GM12872 (cell line): ENCODE measurements around the gene NPAS2.

ENCODE experiments used
- CTCF ChIP-seq: IDR thresholded peaks from 3 replicates; pipeline ENCODE4 v1.5.1; 2011; ENCODE audit warnings: low read depth, mild to moderate bottlenecking, low read length, moderate library complexity; ENCODE audit not compliant: insufficient read depth

NPAS2 gene

DNA sequence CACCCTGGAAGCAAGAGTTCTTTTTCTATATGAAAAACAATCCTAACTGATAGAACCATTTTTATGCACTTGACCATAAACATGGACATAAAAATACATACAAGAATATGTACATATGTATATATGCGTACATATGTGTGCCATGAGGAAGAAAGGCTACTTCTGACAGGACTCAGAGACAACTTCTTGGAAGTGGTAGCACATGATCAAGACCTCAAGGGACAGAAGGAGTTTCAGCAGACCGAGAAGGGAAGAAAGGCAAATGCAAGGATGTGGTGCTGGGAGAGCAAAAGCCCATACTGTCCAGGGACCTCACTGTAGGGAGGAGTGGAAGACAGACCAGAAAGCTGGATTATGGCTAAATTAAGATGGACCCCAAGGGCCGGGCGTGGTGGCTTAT, 11.4 kb upstream of the NPAS2 start:
- no peak for TF ChIP-seq CTCF

DNA sequence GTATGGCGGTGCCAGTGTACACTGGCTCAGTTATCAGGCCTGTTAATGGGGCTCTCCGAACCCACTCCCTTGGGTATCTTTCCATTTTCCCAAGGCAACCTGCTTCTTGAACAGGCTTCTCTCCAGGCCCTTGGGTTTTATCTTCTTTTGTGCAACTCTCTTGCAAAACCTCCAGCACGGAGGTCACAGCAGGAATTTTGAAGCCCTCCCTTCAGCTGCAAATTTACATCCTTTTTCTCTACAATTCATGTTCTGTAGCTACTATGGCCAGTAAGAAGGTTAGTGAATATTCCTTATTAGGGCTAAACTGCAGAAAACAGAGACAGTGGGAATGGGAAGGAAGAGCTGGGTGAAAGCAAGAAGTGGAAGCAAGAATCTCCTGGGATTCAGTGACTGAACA, 10.4 kb upstream of the NPAS2 start:
- TF ChIP-seq CTCF = no peak

DNA sequence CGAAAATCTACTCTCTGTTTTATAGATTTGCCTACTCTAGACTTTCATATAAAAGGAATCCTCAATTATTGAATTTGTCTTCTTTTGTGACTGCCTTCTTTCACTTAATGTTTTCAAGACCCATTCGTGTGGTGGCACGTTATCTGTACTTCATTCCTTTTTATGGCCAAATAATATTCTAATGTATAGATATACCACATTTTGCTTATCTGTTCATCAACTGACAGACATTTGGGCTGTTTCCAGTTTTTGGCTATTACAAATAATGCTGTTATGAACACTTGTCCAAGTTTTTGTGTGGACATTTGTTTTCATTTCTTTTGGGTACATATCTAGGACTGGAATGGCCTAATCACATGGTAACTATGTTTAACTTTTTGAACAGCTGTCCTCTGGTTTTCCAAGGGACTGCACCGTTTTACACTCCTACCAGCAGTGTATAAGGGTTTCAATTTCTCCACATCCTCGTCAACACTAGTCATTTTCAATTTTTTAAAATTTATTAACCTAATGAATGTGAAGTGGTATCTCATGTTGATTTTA, 9.3 kb upstream of the NPAS2 start:
- no peak for TF ChIP-seq CTCF

GRCh38 chr2:100812116-100812515, 7.8 kb upstream of the NPAS2 start:
- no peak for TF ChIP-seq CTCF

DNA sequence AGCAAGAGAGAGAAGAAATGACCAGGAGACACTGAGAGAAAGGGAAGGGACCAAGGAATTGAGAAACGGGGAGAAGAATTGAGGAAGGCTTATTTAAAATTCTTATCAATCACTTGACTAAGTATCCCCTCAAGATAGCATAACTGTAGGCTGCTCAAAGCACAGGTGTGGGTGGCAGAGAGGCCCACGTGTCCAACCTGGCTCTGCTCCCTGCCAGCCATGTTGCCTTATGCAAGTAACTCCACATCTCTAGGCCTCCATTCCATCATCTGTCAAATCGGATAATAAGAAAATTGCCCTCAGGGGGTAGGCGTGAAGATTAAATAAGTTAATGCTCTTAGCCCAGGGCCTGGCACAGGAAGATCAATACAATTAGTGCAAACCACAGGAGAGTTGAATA, 7.4 kb upstream of the NPAS2 start:
- TF ChIP-seq CTCF = no peak

- no peak for TF ChIP-seq CTCF
Observed at GRCh38 chr2:100813527-100813926, 6.4 kb upstream of the NPAS2 start.

DNA sequence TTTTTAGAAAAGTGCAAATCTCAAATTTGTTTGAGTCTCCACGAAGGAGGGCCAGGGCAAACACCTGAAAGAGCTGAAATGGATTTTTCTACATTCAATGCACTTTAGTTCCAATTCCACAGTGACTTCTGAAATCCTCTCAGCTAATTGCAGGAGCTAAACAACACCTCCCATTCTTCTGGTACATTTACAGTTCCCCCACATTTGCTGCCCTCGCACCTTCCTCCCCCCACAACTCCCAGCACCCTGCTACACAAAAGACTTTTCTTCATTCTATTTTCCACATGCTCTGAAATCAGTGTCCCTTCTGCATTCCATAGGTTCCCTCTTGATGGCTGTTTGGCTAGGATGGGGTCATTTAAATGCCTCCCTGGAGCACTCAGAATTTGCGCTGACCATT, 5.9 kb upstream of the NPAS2 start:
- no peak for TF ChIP-seq CTCF

DNA sequence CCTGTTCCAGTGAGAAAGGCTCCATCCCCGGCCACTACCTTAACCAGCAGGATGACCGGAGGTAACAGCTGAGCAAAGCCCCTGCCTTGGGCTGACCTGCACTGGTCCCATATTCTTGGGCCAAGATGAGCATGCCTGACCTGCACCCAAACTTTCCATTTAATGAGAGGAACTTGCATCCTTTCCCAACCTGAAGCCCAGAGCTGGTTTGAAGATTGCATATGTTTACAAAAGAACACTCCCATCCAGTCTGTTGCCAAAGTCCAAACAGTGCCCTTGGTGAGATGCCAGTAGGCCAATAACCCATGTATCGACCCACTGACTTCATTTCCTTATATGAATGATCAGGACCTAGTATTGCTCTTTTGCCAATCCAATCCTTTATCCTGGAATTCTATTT, 5.5 kb upstream of the NPAS2 start:
- TF ChIP-seq CTCF = no peak
